Mammary epithelial cell (primary cell): Measurements from ENCODE around the gene SPDEF.

ENCODE experiments used
- EZH2 ChIP-seq: IDR thresholded peaks from 2 replicates; pipeline ENCODE4 v1.6.1; 2012; ENCODE audit warnings: low read length, inconsistent platforms, borderline replicate concordance
- TF ChIP-seq, protein P1 (sequence below), 2 donors: IDR thresholded peaks in 1 of 2; conservative IDR thresholded peaks in 1 of 2; 2 replicates each; pipeline ENCODE4 v1.5.1; 2011 to 2012; ENCODE audit warnings: inconsistent platforms in 2 of 2, low read length in 2 of 2, mild to moderate bottlenecking in 2 of 2, control low read depth in 1 of 2, low read depth in 1 of 2; ENCODE audit not compliant: insufficient read depth in 1 of 2; ENCODE audit errors: extremely low read depth in 1 of 2

DNA sequence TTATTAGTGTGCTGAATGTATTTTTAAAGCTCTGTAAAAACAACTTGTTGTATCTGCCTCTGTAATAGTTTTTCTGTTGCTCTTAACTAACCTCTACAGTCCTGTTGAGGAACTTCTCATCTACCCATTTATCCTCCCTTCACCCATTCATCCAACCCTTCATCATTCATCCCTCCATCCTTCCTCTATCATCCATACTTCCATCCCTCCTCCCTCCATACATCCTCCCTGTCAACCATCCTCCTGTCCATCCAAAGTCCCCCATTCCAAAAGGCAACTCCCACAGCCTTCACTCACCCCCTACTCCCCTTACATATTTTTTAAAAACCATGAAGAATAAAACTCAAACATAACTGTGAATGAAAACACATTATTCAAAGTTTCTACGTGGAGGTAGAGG is 40.7 kb upstream of the SPDEF start:
- TF ChIP-seq, protein P1, sequence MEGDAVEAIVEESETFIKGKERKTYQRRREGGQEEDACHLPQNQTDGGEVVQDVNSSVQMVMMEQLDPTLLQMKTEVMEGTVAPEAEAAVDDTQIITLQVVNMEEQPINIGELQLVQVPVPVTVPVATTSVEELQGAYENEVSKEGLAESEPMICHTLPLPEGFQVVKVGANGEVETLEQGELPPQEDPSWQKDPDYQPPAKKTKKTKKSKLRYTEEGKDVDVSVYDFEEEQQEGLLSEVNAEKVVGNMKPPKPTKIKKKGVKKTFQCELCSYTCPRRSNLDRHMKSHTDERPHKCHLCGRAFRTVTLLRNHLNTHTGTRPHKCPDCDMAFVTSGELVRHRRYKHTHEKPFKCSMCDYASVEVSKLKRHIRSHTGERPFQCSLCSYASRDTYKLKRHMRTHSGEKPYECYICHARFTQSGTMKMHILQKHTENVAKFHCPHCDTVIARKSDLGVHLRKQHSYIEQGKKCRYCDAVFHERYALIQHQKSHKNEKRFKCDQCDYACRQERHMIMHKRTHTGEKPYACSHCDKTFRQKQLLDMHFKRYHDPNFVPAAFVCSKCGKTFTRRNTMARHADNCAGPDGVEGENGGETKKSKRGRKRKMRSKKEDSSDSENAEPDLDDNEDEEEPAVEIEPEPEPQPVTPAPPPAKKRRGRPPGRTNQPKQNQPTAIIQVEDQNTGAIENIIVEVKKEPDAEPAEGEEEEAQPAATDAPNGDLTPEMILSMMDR (conservative IDR thresholded peaks at IDR 0.05 in 1 of 2, IDR thresholded peaks at IDR 0.05 in 1 of 2; ENCODE audit: extremely low read depth in 1 of 2, insufficient read depth in 1 of 2, low read depth in 1 of 2, low read length in 2 of 2), result no peak
- TF ChIP-seq EZH2, result no peak
